ENCODE measurements around the gene GRIP1.
"Not testable (repeated sequence)": the region's sequence is repeated elsewhere in the genome, so short reads cannot be mapped to it uniquely, and the experiment has no call there.

GRIP1 gene

GRCh38 chr12:66516561-66516960 is 162.3 kb downstream of the GRIP1 start:
- DNase-seq (ENCODE audit: low spot score) = no peak

- no peak for DNase-seq (ENCODE audit: low spot score)
Observed at GRCh38 chr12:66516133-66516532, 162.7 kb downstream of the GRIP1 start.

DNA sequence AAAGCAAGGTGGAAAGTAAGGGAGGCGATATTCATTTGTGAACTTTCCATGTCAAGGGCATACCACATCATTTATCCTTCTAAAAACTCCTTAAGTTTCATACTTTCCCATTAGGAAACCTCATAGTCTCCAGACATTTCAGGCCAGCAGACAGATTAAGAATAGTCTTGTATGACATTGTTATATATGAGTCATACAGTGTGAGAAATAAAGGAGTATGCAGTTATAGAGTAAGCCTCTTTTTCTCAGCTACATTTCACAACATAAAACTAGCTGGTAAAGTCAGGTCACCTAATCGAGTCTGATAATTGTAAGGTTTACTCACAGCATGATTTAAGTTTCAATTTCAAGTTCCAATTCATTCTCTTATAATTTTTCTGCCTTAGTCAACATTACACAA is 164.3 kb downstream of the GRIP1 start:
- DNase-seq (ENCODE audit: low spot score) = no peak

DNA sequence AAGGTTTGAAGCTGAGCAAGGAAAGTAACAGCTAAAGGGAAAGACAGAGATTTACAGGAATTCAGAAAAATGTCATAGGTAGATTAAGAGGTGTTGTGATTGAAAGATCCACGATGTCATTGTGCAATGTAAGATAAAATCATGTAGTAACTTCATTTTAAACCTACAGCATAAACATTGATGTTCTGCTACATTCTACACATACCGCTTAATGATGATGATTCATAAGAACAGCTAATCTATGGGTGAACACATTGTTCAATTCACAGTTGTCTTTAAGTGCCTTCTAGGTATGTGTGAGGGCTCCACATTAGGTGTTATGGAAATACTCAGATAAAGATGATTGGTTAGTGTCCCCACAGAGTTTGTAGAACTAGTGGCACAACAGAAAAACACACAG is 170.9 kb downstream of the GRIP1 start:
- DNase-seq (ENCODE audit: low spot score) = no peak

GRCh38 chr12:66503746-66504145 is 175.1 kb downstream of the GRIP1 start:
- no peak for DNase-seq (ENCODE audit: low spot score)

- DNase-seq (ENCODE audit: low spot score) = no peak
Observed at GRCh38 chr12:66502911-66503310, 176.0 kb downstream of the GRIP1 start.

GRCh38 chr12:66500841-66501240 is 178.0 kb downstream of the GRIP1 start:
- no peak for DNase-seq (ENCODE audit: low spot score)

- DNase-seq (ENCODE audit: low spot score) = no peak
Observed at GRCh38 chr12:66500091-66500490, 178.8 kb downstream of the GRIP1 start.

DNA sequence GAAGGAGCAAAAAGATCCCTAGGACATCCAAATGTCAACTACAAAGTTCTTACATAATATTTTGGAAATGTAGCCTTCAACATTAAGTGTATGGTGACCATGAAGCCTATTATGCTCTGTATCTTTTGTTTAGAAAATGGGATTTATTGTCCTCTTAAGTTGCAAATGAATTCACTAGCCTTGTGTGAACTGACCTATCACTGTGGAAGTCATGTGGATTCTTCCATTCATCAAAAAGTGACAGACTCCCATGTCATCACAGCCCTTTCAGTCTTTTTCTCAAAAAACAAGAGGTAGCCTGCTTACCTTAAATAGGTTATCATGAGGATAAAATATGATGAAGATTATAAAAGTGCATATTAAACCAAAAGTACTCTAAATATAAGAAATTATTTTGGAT is 179.9 kb downstream of the GRIP1 start:
- DNase-seq (ENCODE audit: low spot score) = no peak

GRCh38 chr12:66498059-66498458 is 180.8 kb downstream of the GRIP1 start:
- DNase-seq (ENCODE audit: low spot score) = not testable (repeated sequence)

GRCh38 chr12:66497008-66497897 is 181.6 kb downstream of the GRIP1 start:
- no peak for DNase-seq (ENCODE audit: low spot score)

- no peak for DNase-seq (ENCODE audit: low spot score)
Observed at GRCh38 chr12:66496595-66496994, 182.3 kb downstream of the GRIP1 start.

GRCh38 chr12:66495709-66496108 is 183.2 kb downstream of the GRIP1 start:
- no peak for DNase-seq (ENCODE audit: low spot score)

DNA sequence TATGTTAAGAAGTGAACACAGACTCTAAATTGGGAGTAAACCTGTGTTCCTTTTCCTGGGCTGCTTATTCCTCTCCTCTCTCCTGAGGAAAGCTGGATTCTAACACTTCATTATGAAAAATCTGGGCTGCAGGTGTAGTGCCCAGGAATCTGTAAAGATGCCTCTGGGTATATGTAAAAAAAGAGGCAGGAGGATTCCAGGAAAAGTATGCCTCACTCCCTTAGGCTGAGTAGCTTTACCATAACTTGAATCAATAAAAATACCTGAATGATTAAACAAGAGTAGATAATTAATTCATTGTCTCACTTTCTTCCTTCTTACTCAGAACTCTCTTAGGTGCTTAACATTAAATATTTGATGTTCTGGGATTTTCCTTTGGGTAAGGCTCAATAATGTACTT is 185.1 kb downstream of the GRIP1 start:
- no peak for DNase-seq (ENCODE audit: low spot score)

DNA sequence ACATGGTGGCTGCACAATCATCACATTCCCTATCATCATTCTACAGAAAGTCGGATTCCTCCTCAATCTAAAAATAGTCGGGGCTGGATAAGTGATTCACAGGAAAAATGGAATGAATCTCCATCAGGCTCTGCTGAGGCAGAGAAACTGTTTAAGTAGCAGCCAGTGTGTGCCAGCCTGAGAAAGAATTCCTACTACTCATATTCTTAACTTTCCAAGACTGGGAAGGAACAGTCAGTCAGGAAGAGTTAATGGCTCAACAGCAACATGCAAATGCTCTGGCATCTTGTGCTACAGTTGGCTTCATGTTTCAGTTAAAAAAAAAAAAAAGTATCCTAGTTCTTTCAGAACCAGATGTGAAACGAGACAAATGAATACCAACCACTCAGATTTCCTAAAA is 187.0 kb downstream of the GRIP1 start:
- no peak for DNase-seq (ENCODE audit: low spot score)

GRCh38 chr12:66482351-66483203 is 196.3 kb downstream of the GRIP1 start:
- DNase-seq (ENCODE audit: low spot score) = no peak

DNA sequence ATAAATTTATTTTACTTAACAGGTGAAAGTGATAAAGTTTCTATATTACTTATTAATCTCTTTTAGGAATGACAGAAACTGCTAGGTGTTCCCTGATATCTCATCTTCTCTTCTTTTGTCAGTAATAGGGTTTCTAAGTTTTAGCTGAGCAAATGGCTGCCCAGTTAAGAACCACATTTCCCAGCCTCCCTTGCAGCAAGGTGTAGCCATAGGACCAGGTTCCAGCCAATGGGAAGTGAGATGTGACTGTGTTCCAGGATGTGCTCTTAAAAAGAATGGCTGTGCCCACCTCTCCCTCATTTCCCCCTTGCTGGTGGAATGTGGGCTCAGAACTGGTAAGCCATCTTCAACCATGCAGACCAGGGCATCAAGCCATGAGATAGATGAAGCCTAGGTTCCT is 210.9 kb downstream of the GRIP1 start:
- no peak for DNase-seq (ENCODE audit: low spot score)

GRCh38 chr12:66461331-66461730 is 217.5 kb downstream of the GRIP1 start:
- DNase-seq (ENCODE audit: low spot score) = no peak

- no peak for DNase-seq (ENCODE audit: low spot score)
Observed at GRCh38 chr12:66459944-66460482, 218.9 kb downstream of the GRIP1 start.

DNA sequence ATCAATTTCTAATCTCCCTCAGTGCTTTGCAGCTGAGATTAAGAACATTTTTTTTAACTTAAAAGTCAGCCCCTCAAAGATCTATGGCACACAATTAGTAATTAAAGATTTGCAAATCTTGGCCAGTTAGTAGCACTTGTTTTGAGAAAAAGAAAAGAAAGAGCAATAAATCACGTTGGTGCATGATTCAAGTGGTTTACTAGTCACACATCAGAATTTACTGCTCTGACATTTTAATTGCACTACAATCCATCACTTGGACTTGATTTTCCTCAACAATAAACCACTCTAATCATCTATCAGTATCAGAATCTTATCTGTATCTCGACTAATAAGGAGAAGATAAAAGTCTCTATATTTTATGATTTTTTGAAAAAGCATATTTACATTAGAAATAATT is 222.3 kb downstream of the GRIP1 start:
- DNase-seq (ENCODE audit: low spot score) = no peak

DNA sequence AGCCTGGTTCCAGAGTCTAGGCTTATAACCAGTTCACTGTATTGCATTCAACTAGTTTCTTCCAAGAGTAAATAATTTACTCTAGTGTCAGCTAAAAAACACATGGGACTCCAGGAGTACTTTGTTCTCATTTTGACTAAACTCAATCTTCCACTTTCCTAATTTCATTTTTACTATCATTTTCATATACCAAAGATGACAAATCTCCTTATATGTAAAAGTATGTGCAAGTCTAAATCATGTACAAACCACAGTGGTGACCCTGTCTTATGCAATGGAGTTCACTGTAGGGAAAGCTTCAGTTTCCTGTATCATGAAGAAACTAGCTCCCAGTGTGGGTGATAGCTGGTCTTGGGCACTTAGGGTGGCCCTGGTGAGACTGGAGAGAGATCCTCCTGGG is 225.0 kb downstream of the GRIP1 start:
- no peak for DNase-seq (ENCODE audit: low spot score)

GRCh38 chr12:66453120-66453519 is 225.8 kb downstream of the GRIP1 start:
- DNase-seq (ENCODE audit: low spot score) = no peak

DNA sequence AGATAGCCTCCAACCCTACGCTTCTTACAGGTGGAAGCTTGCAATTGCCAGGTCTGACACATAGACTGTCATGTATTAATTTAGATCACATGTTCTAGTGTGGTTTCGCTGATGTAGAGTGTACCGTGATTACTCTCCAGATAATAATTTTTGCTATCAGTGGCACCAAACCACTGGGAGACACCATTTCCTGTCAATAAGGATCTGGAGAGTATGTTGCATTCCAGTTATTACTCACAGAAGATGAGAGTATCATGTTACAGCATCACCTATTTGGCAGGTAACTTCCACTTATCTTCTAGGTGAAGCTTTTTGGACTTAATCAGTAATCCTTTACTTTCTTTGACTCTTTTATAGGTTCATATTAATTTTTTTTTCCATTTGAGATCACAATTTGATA is 229.3 kb downstream of the GRIP1 start:
- DNase-seq (ENCODE audit: low spot score) = no peak

All from HuH-7.5 (cell line).